GM12872 (cell line): ENCODE results near the gene CFAP68.

ENCODE experiments used
- CTCF ChIP-seq: IDR thresholded peaks from 3 replicates; pipeline ENCODE4 v1.5.1; 2011; ENCODE audit warnings: low read depth, mild to moderate bottlenecking, low read length, moderate library complexity; ENCODE audit not compliant: insufficient read depth

The CFAP68 gene

GRCh38 chr11:111878849-111879636 is at the start of gene CFAP68, which contains the start of gene FDXACB1:
CFAP68 (plus strand) TSS chr11:111879541; CDS start chr11:111879561, 20 bp downstream.
FDXACB1 (minus strand) TSS chr11:111879165; CDS start chr11:111879132, 33 bp downstream.
- peak; percentile 95 for TF ChIP-seq CTCF

GRCh38 chr11:111833524-111833923 is 45.8 kb upstream of the CFAP68 start:
- no peak for TF ChIP-seq CTCF

- TF ChIP-seq CTCF, result no peak
Measured at GRCh38 chr11:111834432-111835163, 44.7 kb upstream of the CFAP68 start.

GRCh38 chr11:111835665-111836064 is 43.7 kb upstream of the CFAP68 start:
- TF ChIP-seq CTCF, result no peak

- TF ChIP-seq CTCF, result no peak
Measured at GRCh38 chr11:111836162-111836561, 43.2 kb upstream of the CFAP68 start.

GRCh38 chr11:111836721-111837120 is 42.6 kb upstream of the CFAP68 start:
- no peak for TF ChIP-seq CTCF

- no peak for TF ChIP-seq CTCF
Measured at GRCh38 chr11:111837366-111837891, 41.9 kb upstream of the CFAP68 start.
